GM18526 (cell line): ENCODE measurements around the gene SLC2A8.

ENCODE experiments used
- POLR2A ChIP-seq: IDR thresholded peaks from 3 replicates; pipeline ENCODE4 v1.6.1; 2011; ENCODE audit not compliant: insufficient read length; ENCODE audit errors: extremely low read depth

The SLC2A8 gene

GRCh38 chr9:127366594-127366993 is 30.4 kb upstream of the SLC2A8 start:
- no peak for TF ChIP-seq POLR2A

GRCh38 chr9:127368852-127369402 is 28.0 kb upstream of the SLC2A8 start:
- no peak for TF ChIP-seq POLR2A

GRCh38 chr9:127369428-127369827 is 27.5 kb upstream of the SLC2A8 start:
- no peak for TF ChIP-seq POLR2A

GRCh38 chr9:127370147-127370579 is 26.8 kb upstream of the SLC2A8 start:
- TF ChIP-seq POLR2A, result no peak

- TF ChIP-seq POLR2A, result no peak
Observed at GRCh38 chr9:127370672-127371648, 26.0 kb upstream of the SLC2A8 start.

GRCh38 chr9:127380479-127380878 is 16.5 kb upstream of the SLC2A8 start:
- TF ChIP-seq POLR2A, result no peak

GRCh38 chr9:127382541-127382940 is 14.4 kb upstream of the SLC2A8 start:
- no peak for TF ChIP-seq POLR2A

GRCh38 chr9:127384016-127384730 is 12.8 kb upstream of the SLC2A8 start:
- no peak for TF ChIP-seq POLR2A

- TF ChIP-seq POLR2A, result no peak
Observed at GRCh38 chr9:127384901-127385300, 12.1 kb upstream of the SLC2A8 start.

- TF ChIP-seq POLR2A, result no peak
Observed at GRCh38 chr9:127386249-127386648, 10.7 kb upstream of the SLC2A8 start.

- TF ChIP-seq POLR2A, result no peak
Observed at GRCh38 chr9:127386981-127387380, 10.0 kb upstream of the SLC2A8 start.

- TF ChIP-seq POLR2A, result no peak
Observed at GRCh38 chr9:127388037-127388855, 8.7 kb upstream of the SLC2A8 start.

- TF ChIP-seq POLR2A, result no peak
Observed at GRCh38 chr9:127388856-127389238, 8.1 kb upstream of the SLC2A8 start.

- TF ChIP-seq POLR2A, result no peak
Observed at GRCh38 chr9:127389381-127390247, 7.4 kb upstream of the SLC2A8 start.
